ENCODE results near the gene TYROBP.
"Not testable (repeated sequence)": the region's sequence is repeated elsewhere in the genome, so short reads cannot be mapped to it uniquely, and the experiment has no call there.

Gene TYROBP

GRCh38 chr19:35879068-35879467 lies 29.0 kb downstream of the TYROBP start:
- in situ Hi-C loops (cut with HindIII; ENCODE audit: low sequenced_read_pairs), result no loop called here

GRCh38 chr19:35874392-35874930 lies 33.6 kb downstream of the TYROBP start:
- in situ Hi-C loops (cut with HindIII; ENCODE audit: low sequenced_read_pairs), result no loop called here

GRCh38 chr19:35872180-35872579 lies 35.9 kb downstream of the TYROBP start:
- in situ Hi-C loops (cut with HindIII; ENCODE audit: low sequenced_read_pairs), result no loop called here

GRCh38 chr19:35871611-35872010 lies 36.5 kb downstream of the TYROBP start:
- in situ Hi-C loops (cut with HindIII; ENCODE audit: low sequenced_read_pairs), result no loop called here

GRCh38 chr19:35870798-35871197 lies 37.3 kb downstream of the TYROBP start:
- in situ Hi-C loops (cut with HindIII; ENCODE audit: low sequenced_read_pairs), result no loop called here

- in situ Hi-C loops (cut with HindIII; ENCODE audit: low sequenced_read_pairs), result not testable (repeated sequence)
Measured at GRCh38 chr19:35870124-35870736, 37.9 kb downstream of the TYROBP start.

- in situ Hi-C loops (cut with HindIII; ENCODE audit: low sequenced_read_pairs), result no loop called here
Measured at GRCh38 chr19:35869327-35870123, 38.6 kb downstream of the TYROBP start.

GRCh38 chr19:35868823-35869326 lies 39.2 kb downstream of the TYROBP start:
- in situ Hi-C loops (cut with HindIII; ENCODE audit: low sequenced_read_pairs), result no loop called here

GRCh38 chr19:35868172-35868822 lies 39.8 kb downstream of the TYROBP start, which contains the start of gene APLP1:
APLP1 (plus strand) TSS chr19:35868574; CDS start chr19:35868637, 63 bp downstream.
- in situ Hi-C loops (cut with HindIII; ENCODE audit: low sequenced_read_pairs), result no loop called here

GRCh38 chr19:35863018-35863417 lies 45.1 kb downstream of the TYROBP start:
- in situ Hi-C loops (cut with HindIII; ENCODE audit: low sequenced_read_pairs), result no loop called here

GRCh38 chr19:35862528-35862927 lies 45.6 kb downstream of the TYROBP start:
- in situ Hi-C loops (cut with HindIII; ENCODE audit: low sequenced_read_pairs), result no loop called here

- in situ Hi-C loops (cut with HindIII; ENCODE audit: low sequenced_read_pairs), result no loop called here
Measured at GRCh38 chr19:35861640-35862160, 46.4 kb downstream of the TYROBP start.

GRCh38 chr19:35860818-35861639 lies 47.1 kb downstream of the TYROBP start:
- in situ Hi-C loops (cut with HindIII; ENCODE audit: low sequenced_read_pairs), result no loop called here

GRCh38 chr19:35860436-35860817 lies 47.7 kb downstream of the TYROBP start:
- in situ Hi-C loops (cut with HindIII; ENCODE audit: low sequenced_read_pairs), result no loop called here

GRCh38 chr19:35859414-35859813 lies 48.7 kb downstream of the TYROBP start:
- in situ Hi-C loops (cut with HindIII; ENCODE audit: low sequenced_read_pairs), result loop anchor here (10.0 kb wide), 1 partner anchor 105 kb away; no protein-coding TSS in a partner anchor

- in situ Hi-C loops (cut with HindIII; ENCODE audit: low sequenced_read_pairs), result loop anchor here (10.0 kb wide), 1 partner anchor 106 kb away; no protein-coding TSS in a partner anchor
Measured at GRCh38 chr19:35858311-35858710, 49.8 kb downstream of the TYROBP start.

GRCh38 chr19:35856546-35857149 lies 51.4 kb downstream of the TYROBP start, which contains the start of gene KIRREL2:
KIRREL2 (plus strand) TSS chr19:35856911; CDS start chr19:35857120, 209 bp downstream.
- in situ Hi-C loops (cut with HindIII; ENCODE audit: low sequenced_read_pairs), result loop anchor here (10.0 kb wide), 1 partner anchor 108 kb away; no protein-coding TSS in a partner anchor

Data from DLD1 (cell line).